ENCODE data around the gene DCUN1D3. TPM values are rescaled to one million over a fixed set of nuclear protein-coding genes. Genes with fewer than 3 reads are reported as not detected.

DCUN1D3 gene
- total RNA-seq, 2 donors from 2014 or later: 10.0 to 13.4 TPM

DNA sequence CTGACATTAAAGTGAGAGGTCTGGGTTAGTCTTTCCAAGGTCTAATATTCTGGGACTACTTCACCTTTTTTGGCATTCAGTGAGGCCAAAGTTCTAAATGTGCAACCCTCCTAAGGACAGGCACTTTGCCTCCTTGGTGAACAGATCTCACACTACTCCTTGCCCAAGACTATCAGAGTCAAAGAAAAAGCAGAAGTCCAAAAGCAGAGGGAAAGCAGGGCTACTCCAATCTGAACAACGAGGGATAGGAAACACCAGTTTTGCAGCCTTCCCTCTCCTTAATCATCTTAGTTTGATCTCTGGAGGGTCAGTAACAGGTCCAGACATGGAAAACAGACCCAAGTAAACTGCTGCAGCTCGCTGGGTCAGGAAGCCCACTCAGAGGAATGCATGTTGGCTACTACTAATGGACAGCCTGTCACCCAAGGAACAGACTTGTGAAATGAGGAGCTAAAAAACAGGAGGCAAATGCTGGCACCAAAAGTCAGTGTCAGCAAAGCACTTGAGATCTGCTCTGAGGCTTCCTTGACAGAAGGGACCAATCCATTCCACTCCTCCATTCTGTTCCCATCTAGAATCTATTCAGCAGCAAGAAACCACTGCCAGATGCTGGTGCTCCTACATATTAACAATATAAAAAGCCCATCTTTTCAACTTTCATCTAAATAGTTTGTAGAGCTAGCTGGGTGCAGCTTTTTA, 29.9 kb downstream of the DCUN1D3 start:
- Histone ChIP-seq H3K27me3 (no peaks in the 10 kb centered on the region), H3K9me3 (no peaks in the 10 kb centered on the region), H3K27ac (peak overlapping the region; percentile 10 to 60), H3K4me1 (peaks cover 0 to 78% of the 10 kb centered on the region in 2 donors), H3K4me3 (no peak overlapping the region), H3K36me3 (no peaks in the 10 kb centered on the region)
- no peak for DNase-seq (ENCODE audit: low spot score)
- TF ChIP-seq, protein P1, sequence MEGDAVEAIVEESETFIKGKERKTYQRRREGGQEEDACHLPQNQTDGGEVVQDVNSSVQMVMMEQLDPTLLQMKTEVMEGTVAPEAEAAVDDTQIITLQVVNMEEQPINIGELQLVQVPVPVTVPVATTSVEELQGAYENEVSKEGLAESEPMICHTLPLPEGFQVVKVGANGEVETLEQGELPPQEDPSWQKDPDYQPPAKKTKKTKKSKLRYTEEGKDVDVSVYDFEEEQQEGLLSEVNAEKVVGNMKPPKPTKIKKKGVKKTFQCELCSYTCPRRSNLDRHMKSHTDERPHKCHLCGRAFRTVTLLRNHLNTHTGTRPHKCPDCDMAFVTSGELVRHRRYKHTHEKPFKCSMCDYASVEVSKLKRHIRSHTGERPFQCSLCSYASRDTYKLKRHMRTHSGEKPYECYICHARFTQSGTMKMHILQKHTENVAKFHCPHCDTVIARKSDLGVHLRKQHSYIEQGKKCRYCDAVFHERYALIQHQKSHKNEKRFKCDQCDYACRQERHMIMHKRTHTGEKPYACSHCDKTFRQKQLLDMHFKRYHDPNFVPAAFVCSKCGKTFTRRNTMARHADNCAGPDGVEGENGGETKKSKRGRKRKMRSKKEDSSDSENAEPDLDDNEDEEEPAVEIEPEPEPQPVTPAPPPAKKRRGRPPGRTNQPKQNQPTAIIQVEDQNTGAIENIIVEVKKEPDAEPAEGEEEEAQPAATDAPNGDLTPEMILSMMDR (IDR thresholded peaks at IDR 0.05): no peak

DNA sequence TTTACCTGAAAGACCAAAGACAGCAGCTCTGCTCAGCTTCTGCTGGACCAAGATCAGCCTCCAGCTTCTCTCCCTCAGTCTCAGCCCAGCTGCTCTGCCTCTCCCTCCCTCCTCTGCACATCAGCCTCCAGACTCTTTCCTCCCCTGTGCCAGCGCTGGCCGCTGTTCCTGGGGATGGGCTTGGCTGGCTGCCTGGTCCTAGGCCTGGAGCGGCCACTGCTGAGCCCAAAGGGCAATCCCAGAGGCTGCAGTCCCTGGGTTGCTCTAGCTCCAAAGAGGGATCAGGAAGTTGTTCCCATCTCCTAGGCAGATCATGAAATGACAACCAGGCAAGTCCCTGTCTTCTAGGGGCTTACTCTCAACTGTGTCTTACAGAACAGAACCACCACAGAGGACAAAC, 31.3 kb downstream of the DCUN1D3 start:
- no peaks in the 10 kb centered on the region for H3K27me3 ChIP-seq
- TF ChIP-seq, protein P1 (IDR thresholded peaks at IDR 0.05): no peak
- H3K27ac ChIP-seq: peak overlapping the region; percentile 44 to 60
- no peaks in the 10 kb centered on the region for H3K9me3 ChIP-seq
- peaks cover 0 to 73% of the 10 kb centered on the region in 2 donors for H3K4me1 ChIP-seq
- DNase-seq (ENCODE audit: low spot score): peak; percentile 86
- no peak overlapping the region for H3K4me3 ChIP-seq
- no peaks in the 10 kb centered on the region for H3K36me3 ChIP-seq

- Histone ChIP-seq H3K4me3 (no peak overlapping the region), H3K27me3 (no peaks in the 10 kb centered on the region), H3K9me3 (no peaks in the 10 kb centered on the region), H3K27ac (peak overlapping the region; percentile 5 to 60), H3K4me1 (peaks cover 0 to 73% of the 10 kb centered on the region in 2 donors), H3K36me3 (no peaks in the 10 kb centered on the region)
- DNase-seq (ENCODE audit: low spot score): no peak
- TF ChIP-seq, protein P1 (IDR thresholded peaks at IDR 0.05): no peak
Observed at GRCh38 chr16:20867585-20867984, 32.6 kb downstream of the DCUN1D3 start.

DNA sequence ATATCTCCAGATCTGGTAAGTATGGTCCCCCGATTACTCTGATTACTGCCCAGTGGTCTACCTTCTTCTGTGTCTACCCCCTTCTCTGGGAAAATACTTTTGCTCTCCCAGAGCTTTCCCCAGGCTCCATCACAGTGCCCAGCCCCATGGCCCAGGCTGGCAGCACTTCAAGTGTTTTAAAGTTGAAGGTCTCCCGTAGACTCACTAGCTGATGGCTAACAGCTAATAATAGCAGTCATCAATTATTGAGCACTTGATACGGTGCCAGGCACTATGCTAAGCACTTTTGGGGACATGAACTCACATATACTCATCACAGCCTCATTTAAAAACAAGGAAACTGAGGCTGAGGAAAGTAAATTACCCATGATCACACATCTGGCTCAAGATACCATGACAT, 33.4 kb downstream of the DCUN1D3 start:
- no peak for DNase-seq (ENCODE audit: low spot score)
- peaks cover 6% of the 10 kb centered on the region for H3K36me3 ChIP-seq
- no peaks in the 10 kb centered on the region for H3K9me3 ChIP-seq
- no peak overlapping the region for H3K4me3 ChIP-seq
- TF ChIP-seq, protein P1 (IDR thresholded peaks at IDR 0.05): no peak
- peaks cover 0 to 69% of the 10 kb centered on the region in 2 donors for H3K4me1 ChIP-seq
- no peaks in the 10 kb centered on the region for H3K27me3 ChIP-seq
- peak overlapping the region; percentile 22 to 42 for H3K27ac ChIP-seq

- peaks cover 12% of the 10 kb centered on the region for H3K36me3 ChIP-seq
- H3K27ac ChIP-seq: peak overlapping the region; percentile 22 to 42
- H3K4me1 ChIP-seq: peaks cover 0 to 63% of the 10 kb centered on the region in 2 donors
- no peaks in the 10 kb centered on the region for H3K9me3 ChIP-seq
- H3K27me3 ChIP-seq: no peaks in the 10 kb centered on the region
- no peak overlapping the region for H3K4me3 ChIP-seq
- DNase-seq (ENCODE audit: low spot score): no peak
- TF ChIP-seq, protein P1 (IDR thresholded peaks at IDR 0.05): no peak
Observed at GRCh38 chr16:20866145-20866772, 33.9 kb downstream of the DCUN1D3 start.

Data from right atrium auricular region (tissue), 2 donors.